Measurements from ENCODE around the gene LENEP. TPM values are rescaled to one million over a fixed set of nuclear protein-coding genes. Genes with fewer than 3 reads are reported as not detected.
A peak's percentile ranks its signal among the peaks of the same experiment; 100 is the strongest.

The LENEP gene
- total RNA-seq, 1 donor from 2014 or later: not detected

DNA sequence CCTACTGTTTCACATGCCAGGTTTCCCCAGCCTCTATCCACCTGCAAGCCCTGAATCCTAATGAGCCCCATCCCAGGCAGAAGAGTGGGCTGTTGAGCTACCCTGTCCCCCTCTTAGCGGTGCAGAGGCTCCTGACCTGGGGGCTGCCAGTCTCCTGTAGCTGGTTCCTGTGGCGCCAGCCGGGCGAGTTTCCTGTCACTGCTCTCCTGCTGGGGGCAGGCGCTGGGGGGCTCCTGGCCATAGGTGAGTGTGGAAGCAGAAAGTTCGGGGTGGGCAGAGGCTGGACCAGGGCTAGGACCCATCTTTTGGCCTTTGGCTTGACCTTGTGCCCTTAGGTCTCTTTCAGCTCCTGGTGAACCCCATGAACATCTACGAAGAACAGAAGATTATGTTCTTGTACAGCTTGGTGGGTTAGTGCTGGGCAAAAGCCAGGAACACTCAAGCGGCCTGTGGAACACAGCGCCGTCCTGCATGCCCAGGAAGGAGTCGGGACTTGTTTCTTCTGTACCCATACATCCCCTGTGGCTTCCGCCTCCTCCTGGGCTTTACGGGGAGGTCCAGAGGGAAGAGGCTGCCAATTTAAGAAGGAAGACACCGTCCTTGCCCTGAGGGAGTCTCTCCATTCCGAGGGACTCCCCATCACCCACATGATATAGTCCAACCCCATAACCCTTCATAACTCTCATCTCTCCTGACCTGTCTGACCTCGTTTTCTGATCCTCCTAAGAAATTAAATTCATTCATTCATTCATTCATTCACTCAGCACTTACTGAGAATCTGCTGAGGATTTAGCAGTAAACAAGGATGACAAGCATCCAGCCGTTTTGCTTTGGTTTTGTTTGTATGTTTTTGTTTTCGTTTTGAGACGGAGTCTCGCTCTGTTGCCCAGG lies 41.2 kb downstream of the LENEP start:
- H3K27ac ChIP-seq: no peak overlapping the region
- H3K36me3 ChIP-seq: no peaks in the 10 kb centered on the region
- H3K27me3 ChIP-seq: no peaks in the 10 kb centered on the region
- no peak overlapping the region for H3K9ac ChIP-seq
- no peak for DNase-seq (ENCODE audit: low spot score)
- H3K4me2 ChIP-seq: no peak overlapping the region
- H4K20me1 ChIP-seq (ENCODE audit: low read depth): no peaks in the 10 kb centered on the region
- H3K9me3 ChIP-seq (ENCODE audit: low read depth): no peaks in the 10 kb centered on the region
- no peaks in the 10 kb centered on the region for H3K36me3 Mint-ChIP-seq
- peaks cover 13% of the 10 kb centered on the region for H3K4me1 Mint-ChIP-seq
- H3K79me2 ChIP-seq (ENCODE audit: low read depth): no peaks in the 10 kb centered on the region
- no peak overlapping the region for H2AFZ ChIP-seq (replicated peaks)
- H3K27ac Mint-ChIP-seq: peak overlapping the region; percentile 80
- TF ChIP-seq EZH2phosphoT487 (IDR thresholded peaks at IDR 0.05) (no peak), EZH2 (IDR thresholded peaks at IDR 0.05) (no peak)
- TF ChIP-seq, protein P1, sequence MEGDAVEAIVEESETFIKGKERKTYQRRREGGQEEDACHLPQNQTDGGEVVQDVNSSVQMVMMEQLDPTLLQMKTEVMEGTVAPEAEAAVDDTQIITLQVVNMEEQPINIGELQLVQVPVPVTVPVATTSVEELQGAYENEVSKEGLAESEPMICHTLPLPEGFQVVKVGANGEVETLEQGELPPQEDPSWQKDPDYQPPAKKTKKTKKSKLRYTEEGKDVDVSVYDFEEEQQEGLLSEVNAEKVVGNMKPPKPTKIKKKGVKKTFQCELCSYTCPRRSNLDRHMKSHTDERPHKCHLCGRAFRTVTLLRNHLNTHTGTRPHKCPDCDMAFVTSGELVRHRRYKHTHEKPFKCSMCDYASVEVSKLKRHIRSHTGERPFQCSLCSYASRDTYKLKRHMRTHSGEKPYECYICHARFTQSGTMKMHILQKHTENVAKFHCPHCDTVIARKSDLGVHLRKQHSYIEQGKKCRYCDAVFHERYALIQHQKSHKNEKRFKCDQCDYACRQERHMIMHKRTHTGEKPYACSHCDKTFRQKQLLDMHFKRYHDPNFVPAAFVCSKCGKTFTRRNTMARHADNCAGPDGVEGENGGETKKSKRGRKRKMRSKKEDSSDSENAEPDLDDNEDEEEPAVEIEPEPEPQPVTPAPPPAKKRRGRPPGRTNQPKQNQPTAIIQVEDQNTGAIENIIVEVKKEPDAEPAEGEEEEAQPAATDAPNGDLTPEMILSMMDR (IDR thresholded peaks at IDR 0.05): no peak
- no peaks in the 10 kb centered on the region for H3K9me3 Mint-ChIP-seq
- H3K4me3 Mint-ChIP-seq: peak overlapping the region; percentile 34
- H3F3A ChIP-seq (ENCODE audit: low read depth): no peaks in the 10 kb centered on the region
- H3K27me3 Mint-ChIP-seq (ENCODE audit: insufficient read depth, low read depth): peaks cover 12% of the 10 kb centered on the region
- no peak overlapping the region for H3K4me3 ChIP-seq
- H3K4me1 ChIP-seq: peaks cover 12% of the 10 kb centered on the region

DNA sequence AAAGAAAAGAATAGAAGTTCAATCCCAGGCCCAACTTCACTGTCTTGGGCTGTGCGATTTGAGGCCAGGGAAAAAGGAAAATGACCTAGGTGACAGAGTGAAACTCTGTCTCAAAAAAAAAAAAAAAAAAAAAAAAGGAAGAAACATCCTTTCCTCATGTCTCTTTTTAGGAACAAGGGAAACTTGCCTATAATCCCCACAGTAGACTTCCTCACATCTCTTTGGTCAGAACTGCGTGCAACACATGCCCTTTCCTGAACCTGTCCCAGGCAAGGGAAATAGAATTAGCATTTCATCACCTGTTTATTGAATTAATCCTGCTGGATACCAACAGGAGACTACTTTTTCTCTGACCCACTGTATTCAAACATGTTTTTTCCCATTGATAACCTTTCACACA lies 42.5 kb downstream of the LENEP start:
- no peaks in the 10 kb centered on the region for H3K9me3 ChIP-seq (ENCODE audit: low read depth)
- no peaks in the 10 kb centered on the region for H4K20me1 ChIP-seq (ENCODE audit: low read depth)
- no peak overlapping the region for H3K27ac ChIP-seq
- Mint-ChIP-seq H3K4me1 (peaks cover 13% of the 10 kb centered on the region), H3K27me3 (ENCODE audit: insufficient read depth, low read depth) (peaks cover 12% of the 10 kb centered on the region), H3K36me3 (no peaks in the 10 kb centered on the region), H3K27ac (no peak overlapping the region), H3K4me3 (no peak overlapping the region), H3K9me3 (no peaks in the 10 kb centered on the region)
- no peaks in the 10 kb centered on the region for H3K27me3 ChIP-seq
- no peak overlapping the region for H2AFZ ChIP-seq (replicated peaks)
- peaks cover 12% of the 10 kb centered on the region for H3K4me1 ChIP-seq
- H3F3A ChIP-seq (ENCODE audit: low read depth): no peaks in the 10 kb centered on the region
- no peak overlapping the region for H3K9ac ChIP-seq
- no peaks in the 10 kb centered on the region for H3K36me3 ChIP-seq
- no peak overlapping the region for H3K4me2 ChIP-seq
- DNase-seq (ENCODE audit: low spot score): no peak
- TF ChIP-seq EZH2 (IDR thresholded peaks at IDR 0.05): no peak
- TF ChIP-seq EZH2phosphoT487 (IDR thresholded peaks at IDR 0.05): no peak
- TF ChIP-seq, protein P1 (IDR thresholded peaks at IDR 0.05): no peak
- no peak overlapping the region for H3K4me3 ChIP-seq
- no peaks in the 10 kb centered on the region for H3K79me2 ChIP-seq (ENCODE audit: low read depth)

- Histone ChIP-seq H3K27ac (no peak overlapping the region), H3K4me3 (no peak overlapping the region), H3K36me3 (no peaks in the 10 kb centered on the region), H3K4me1 (peaks cover 12% of the 10 kb centered on the region), H3K9ac (no peak overlapping the region), H3K79me2 (ENCODE audit: low read depth) (no peaks in the 10 kb centered on the region), H2AFZ (replicated peaks) (no peak overlapping the region), H3F3A (ENCODE audit: low read depth) (no peaks in the 10 kb centered on the region), H3K4me2 (no peak overlapping the region), H4K20me1 (ENCODE audit: low read depth) (no peaks in the 10 kb centered on the region), H3K27me3 (no peaks in the 10 kb centered on the region), H3K9me3 (ENCODE audit: low read depth) (no peaks in the 10 kb centered on the region)
- no peak for DNase-seq (ENCODE audit: low spot score)
- Mint-ChIP-seq H3K27me3 (ENCODE audit: insufficient read depth, low read depth) (peaks cover 10% of the 10 kb centered on the region), H3K4me3 (no peak overlapping the region), H3K4me1 (peaks cover 13% of the 10 kb centered on the region), H3K9me3 (no peaks in the 10 kb centered on the region), H3K27ac (no peak overlapping the region), H3K36me3 (no peaks in the 10 kb centered on the region)
- TF ChIP-seq EZH2phosphoT487 (IDR thresholded peaks at IDR 0.05) (no peak), EZH2 (IDR thresholded peaks at IDR 0.05) (no peak)
- TF ChIP-seq, protein P1 (IDR thresholded peaks at IDR 0.05): no peak
These were observed 43.7 kb downstream of the LENEP start for GRCh38 chr1:155037043-155037442.

All from neural progenitor cell (in vitro differentiated cells).